GM23338 (cell line): ENCODE results near the gene RGS17. TPM values are rescaled to one million over a fixed set of nuclear protein-coding genes. Genes with fewer than 3 reads are reported as not detected.
"Not testable (repeated sequence)": the region's sequence is repeated elsewhere in the genome, so short reads cannot be mapped to it uniquely, and the experiment has no call there.

ENCODE experiments used
- ATAC-seq: fragments of 200-7000 bp; cut with Tn5 transposase; 3 replicates; pipeline ENCODE4 v1.9.1; 2020
- DNase-seq: peaks from one replicate; pipeline ENCODE4 v3.0.0-alpha.2; 2015; ENCODE audit warnings: low spot score
- H2AFZ ChIP-seq: fragments of 200-600 bp; sonication (generic); 2 replicates; pipeline ENCODE4 v1.8.0; 2016; ENCODE audit warnings: antibody characterized with exemption, mild to moderate bottlenecking, moderate library complexity
- H3F3A ChIP-seq: fragments of 200-600 bp; sonication (generic); replicated peaks from 2 replicates; pipeline ENCODE4 v1.8.0; 2017; ENCODE audit warnings: antibody characterized with exemption, mixed run types, low read depth
- H3K27ac ChIP-seq: fragments of 200-600 bp; sonication (generic); 2 replicates; pipeline ENCODE4 v1.6.1; 2016; ENCODE audit warnings: low read depth
- H3K27me3 ChIP-seq: fragments of 200-600 bp; sonication (generic); 2 replicates; pipeline ENCODE4 v1.8.0; 2016; ENCODE audit warnings: mild to moderate bottlenecking, mixed run types, moderate library complexity; ENCODE audit not compliant: insufficient read depth
- H3K36me3 ChIP-seq: fragments of 200-600 bp; sonication (generic); 2 replicates; pipeline ENCODE4 v1.8.0; 2016; ENCODE audit warnings: mild to moderate bottlenecking; ENCODE audit not compliant: insufficient read depth
- H3K4me1 ChIP-seq: fragments of 200-600 bp; sonication (generic); 2 replicates; pipeline ENCODE4 v1.8.0; 2016; ENCODE audit warnings: mild to moderate bottlenecking, moderate library complexity; ENCODE audit not compliant: insufficient read depth
- H3K4me2 ChIP-seq: fragments of 200-600 bp; sonication (generic); 2 replicates; pipeline ENCODE4 v1.7.1; 2017; ENCODE audit warnings: mixed run types
- H3K4me3 ChIP-seq: fragments of 200-600 bp; sonication (generic); 2 replicates; pipeline ENCODE4 v1.6.1; 2016; ENCODE audit warnings: mixed run types
- H3K79me2 ChIP-seq: fragments of 200-600 bp; sonication (generic); replicated peaks from 2 replicates; pipeline ENCODE4 v1.8.0; 2017; ENCODE audit warnings: mild to moderate bottlenecking; ENCODE audit not compliant: insufficient read depth
- H3K9me2 ChIP-seq: fragments of 200-600 bp; sonication (generic); 2 replicates; pipeline ENCODE4 v1.8.0; 2017; ENCODE audit not compliant: insufficient read depth
- H4K20me1 ChIP-seq: fragments of 200-600 bp; sonication (generic); replicated peaks from 2 replicates; pipeline ENCODE4 v1.8.0; 2017; ENCODE audit warnings: mild to moderate bottlenecking; ENCODE audit not compliant: insufficient read depth
- H3K27ac Mint-ChIP-seq: 2 replicates; pipeline ENCODE4 v1.8.0; 2020; ENCODE audit warnings: inconsistent platforms, mild to moderate bottlenecking, moderate library complexity, mixed read lengths
- H3K27me3 Mint-ChIP-seq: 3 replicates; pipeline ENCODE4 v1.8.0; 2022; ENCODE audit warnings: low read depth, mild to moderate bottlenecking, moderate library complexity, mixed read lengths, inconsistent platforms; ENCODE audit not compliant: insufficient read depth, poor library complexity
- H3K36me3 Mint-ChIP-seq: 3 replicates; pipeline ENCODE4 v1.8.0; 2021; ENCODE audit warnings: low read depth, mild to moderate bottlenecking, inconsistent platforms, moderate library complexity, mixed read lengths
- H3K4me1 Mint-ChIP-seq: 3 replicates; pipeline ENCODE4 v1.8.0; 2020; ENCODE audit warnings: mild to moderate bottlenecking, inconsistent platforms, mixed read lengths
- H3K4me3 Mint-ChIP-seq: 3 replicates; pipeline ENCODE4 v1.8.0; 2021; ENCODE audit warnings: moderate library complexity, mild to moderate bottlenecking, inconsistent platforms, mixed read lengths
- H3K9me3 Mint-ChIP-seq: 3 replicates; pipeline ENCODE4 v1.8.0; 2020; ENCODE audit warnings: moderate library complexity, mild to moderate bottlenecking, inconsistent platforms, mixed read lengths
- ETS1 ChIP-seq: IDR thresholded peaks from 2 replicates; pipeline ENCODE4 v1.6.1; 2016; ENCODE audit warnings: antibody characterized with exemption
- EZH2 ChIP-seq: fragments of 200-600 bp; sonication (generic); IDR thresholded peaks from one replicate; pipeline ENCODE4 v1.8.0; 2017; ENCODE audit warnings: antibody characterized with exemption, mild to moderate bottlenecking, low read depth; ENCODE audit not compliant: unreplicated experiment
- EZH2phosphoT487 ChIP-seq: fragments of 200-600 bp; sonication (generic); IDR thresholded peaks from one replicate; pipeline ENCODE4 v1.8.1; 2018; ENCODE audit warnings: antibody characterized with exemption; ENCODE audit not compliant: unreplicated experiment
- JUNB ChIP-seq: IDR thresholded peaks from one replicate; pipeline ENCODE4 v1.6.1; 2016; ENCODE audit warnings: antibody characterized with exemption; ENCODE audit not compliant: unreplicated experiment
- NANOG ChIP-seq: IDR thresholded peaks from 2 replicates; pipeline ENCODE4 v1.6.1; 2016; ENCODE audit warnings: antibody characterized with exemption, borderline replicate concordance
- POLR2AphosphoS5 ChIP-seq: IDR thresholded peaks from 2 replicates; pipeline ENCODE4 v1.6.1; 2016; ENCODE audit warnings: antibody characterized with exemption, low read depth
- STAT1 ChIP-seq: IDR thresholded peaks from one replicate; pipeline ENCODE4 v1.6.1; 2016; ENCODE audit warnings: antibody characterized with exemption; ENCODE audit not compliant: unreplicated experiment
- ZNF331 ChIP-seq: fragments of 250-450 bp; sonication (Bioruptor Pico); IDR thresholded peaks from 2 replicates; pipeline ENCODE4 v1.5.0; 2020; ENCODE audit warnings: low read depth, mild to moderate bottlenecking, moderate library complexity
- polyA plus RNA-seq: library from polyadenylated mRNA; unstranded; fragments of >200 nt; fragmentation: Nextera tagmentation; extraction: Ambion mirVana; gene quantifications from 2 replicates; pipeline ENCODE4 v1.2.1, GENCODE V29; 2016
- total RNA-seq: library from RNA; depleted of rRNA; stranded (reverse); fragments of >200 nt; shearing (Covaris generic); gene quantifications from 2 replicates; pipeline ENCODE4 v1.2.3, GENCODE V29; 2014
- TF ChIP-seq, protein P1 (sequence below), 2 experiments: fragments of 200-600 bp in 1 of 2; sonication (generic) in 1 of 2; conservative IDR thresholded peaks; 2 replicates each; pipeline versions ENCODE4 v1.5.1 to v1.6.1; 2016 to 2017; ENCODE audit warnings: antibody characterized with exemption in 2 of 2, low read depth in 2 of 2, mild to moderate bottlenecking in 2 of 2, moderate library complexity in 1 of 2

Gene RGS17
- total and polyA plus RNA-seq, 2 experiments from 2014 or later: 12.1 to 12.3 TPM

GRCh38 chr6:152985300-152985699, 145.8 kb downstream of the RGS17 start:
- peak overlapping the region; percentile 99 for H3K4me3 Mint-ChIP-seq
- peaks cover 68% of the 10 kb centered on the region for H3K79me2 ChIP-seq
- H3F3A ChIP-seq, H3K27ac ChIP-seq, H3K9me2 ChIP-seq, H3K27ac Mint-ChIP-seq, DNase-seq, H3K27me3 ChIP-seq, H2AFZ ChIP-seq, H3K36me3 ChIP-seq, H3K9me3 Mint-ChIP-seq, ATAC-seq: not testable (repeated sequence)
- peaks cover 10% of the 10 kb centered on the region for H3K27me3 Mint-ChIP-seq
- peak overlapping the region; percentile 89 for H3K4me2 ChIP-seq
- H3K4me1 Mint-ChIP-seq: peaks cover 11% of the 10 kb centered on the region
- peak overlapping the region; percentile 97 for H3K4me3 ChIP-seq
- peaks cover 36% of the 10 kb centered on the region; the same call in 2 of the 3 replicates for H3K36me3 Mint-ChIP-seq
- H3K4me1 ChIP-seq: peaks cover 19% of the 10 kb centered on the region
- H4K20me1 ChIP-seq: peaks cover 18% of the 10 kb centered on the region

DNA sequence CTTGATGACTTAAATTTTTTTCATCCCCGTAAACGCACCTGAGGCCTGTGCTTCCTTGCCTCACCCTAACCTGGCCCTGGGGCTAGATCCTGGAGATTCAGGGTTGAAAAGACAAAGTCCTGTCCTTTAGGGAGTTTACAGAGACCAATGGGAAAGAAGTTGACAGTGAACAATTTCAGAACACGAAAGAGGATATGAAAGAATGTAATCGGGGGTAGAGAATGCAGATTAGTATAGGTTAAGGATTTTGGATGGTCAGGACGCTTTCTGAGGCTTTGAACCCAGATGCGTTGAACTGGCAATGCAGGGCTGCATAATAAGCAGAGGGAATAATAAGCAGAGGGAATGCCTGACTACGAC, 146.6 kb downstream of the RGS17 start:
- Histone ChIP-seq H2AFZ (no peak overlapping the region), H3F3A (no peaks in the 10 kb centered on the region), H3K9me2 (no peaks in the 10 kb centered on the region), H3K36me3 (no peaks in the 10 kb centered on the region), H3K27ac (peak overlapping the region; percentile 91), H3K27me3 (no peaks in the 10 kb centered on the region), H3K4me1 (peaks cover 27% of the 10 kb centered on the region), H4K20me1 (peaks cover 26% of the 10 kb centered on the region), H3K4me3 (peak overlapping the region; percentile 97), H3K79me2 (peaks cover 69% of the 10 kb centered on the region), H3K4me2 (peak overlapping the region; percentile 89)
- H3K27ac Mint-ChIP-seq: peak overlapping the region; percentile 100; the same call in 1 of the 2 replicates
- TF ChIP-seq EZH2 (no peak), STAT1 (no peak), JUNB (no peak), NANOG (no peak), POLR2AphosphoS5 (0 out of 2 replicates have a peak, but pooled peaks have one; percentile 10), ETS1 (no peak), EZH2phosphoT487 (no peak), ZNF331 (CRISPR knock-in tag) (no peak)
- H3K27me3 Mint-ChIP-seq: peaks cover 10% of the 10 kb centered on the region
- H3K4me1 Mint-ChIP-seq: peaks cover 18% of the 10 kb centered on the region
- no peak for DNase-seq
- peak overlapping the region; percentile 99 for H3K4me3 Mint-ChIP-seq
- peaks cover 33% of the 10 kb centered on the region; the same call in 2 of the 3 replicates for H3K36me3 Mint-ChIP-seq
- ATAC-seq: no peak
- no peaks in the 10 kb centered on the region for H3K9me3 Mint-ChIP-seq

DNA sequence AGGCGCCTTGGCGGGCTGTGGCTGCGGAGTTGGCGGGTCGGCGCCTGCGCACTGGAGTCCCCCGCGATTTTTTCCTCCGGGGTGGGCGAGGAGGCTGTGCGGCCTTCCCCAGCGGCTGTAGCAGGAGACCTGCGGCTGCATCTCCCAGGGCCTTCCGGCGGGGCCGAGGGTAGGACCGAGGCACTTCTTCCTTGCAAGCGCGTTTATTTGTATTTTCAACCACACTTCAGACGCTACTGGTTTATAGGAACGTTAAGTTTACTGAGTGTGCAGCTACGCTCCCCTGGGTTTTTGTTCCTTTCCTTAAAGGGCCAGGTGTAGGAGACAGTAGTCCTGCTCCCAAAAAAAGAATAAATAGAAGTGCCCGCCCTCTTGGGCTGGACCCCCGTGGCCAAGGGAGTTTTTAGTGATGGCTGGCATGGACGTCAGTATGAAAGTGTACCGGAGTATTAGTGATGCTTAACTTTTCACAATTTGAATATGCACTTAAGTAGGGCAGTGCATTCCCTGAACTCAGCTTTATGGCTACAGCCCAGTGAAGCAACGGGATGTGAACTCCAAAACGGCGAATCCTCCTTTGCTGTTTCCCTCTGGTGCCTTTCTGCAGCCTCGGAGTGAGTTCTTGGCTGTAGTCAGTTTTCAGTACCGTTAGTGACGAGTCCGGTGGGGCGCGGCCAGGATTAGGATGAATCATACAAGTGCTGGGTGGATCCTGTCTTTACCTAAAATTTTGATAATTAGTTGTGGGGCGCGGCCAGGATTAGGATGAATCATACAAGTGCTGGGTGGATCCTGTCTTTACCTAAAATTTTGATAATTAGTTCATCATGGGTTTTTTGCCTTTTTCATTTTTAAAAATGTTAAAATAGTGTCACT, 147.2 kb downstream of the RGS17 start:
- H3K36me3 Mint-ChIP-seq: peaks cover 34% of the 10 kb centered on the region; the same call in 2 of the 3 replicates
- Histone ChIP-seq H3K36me3 (peaks cover 4% of the 10 kb centered on the region; the same call in 1 of the 2 replicates), H3K27ac (peak overlapping the region; percentile 91), H3K4me3 (peak overlapping the region; percentile 97), H3K9me2 (no peaks in the 10 kb centered on the region), H3K79me2 (peaks cover 75% of the 10 kb centered on the region), H3K27me3 (no peaks in the 10 kb centered on the region), H3K4me2 (peak overlapping the region; percentile 89), H2AFZ (peak overlapping the region; percentile 5; the same call in 1 of the 2 replicates), H4K20me1 (peaks cover 32% of the 10 kb centered on the region), H3K4me1 (peaks cover 32% of the 10 kb centered on the region), H3F3A (no peaks in the 10 kb centered on the region)
- peaks cover 22% of the 10 kb centered on the region for H3K4me1 Mint-ChIP-seq
- peaks cover 10% of the 10 kb centered on the region for H3K27me3 Mint-ChIP-seq
- peak overlapping the region; percentile 99 for H3K4me3 Mint-ChIP-seq
- ATAC-seq (peak; percentile 62), DNase-seq (peak; percentile 42)
- H3K9me3 Mint-ChIP-seq: no peaks in the 10 kb centered on the region
- peak overlapping the region; percentile 100 for H3K27ac Mint-ChIP-seq
- TF ChIP-seq, protein P1, sequence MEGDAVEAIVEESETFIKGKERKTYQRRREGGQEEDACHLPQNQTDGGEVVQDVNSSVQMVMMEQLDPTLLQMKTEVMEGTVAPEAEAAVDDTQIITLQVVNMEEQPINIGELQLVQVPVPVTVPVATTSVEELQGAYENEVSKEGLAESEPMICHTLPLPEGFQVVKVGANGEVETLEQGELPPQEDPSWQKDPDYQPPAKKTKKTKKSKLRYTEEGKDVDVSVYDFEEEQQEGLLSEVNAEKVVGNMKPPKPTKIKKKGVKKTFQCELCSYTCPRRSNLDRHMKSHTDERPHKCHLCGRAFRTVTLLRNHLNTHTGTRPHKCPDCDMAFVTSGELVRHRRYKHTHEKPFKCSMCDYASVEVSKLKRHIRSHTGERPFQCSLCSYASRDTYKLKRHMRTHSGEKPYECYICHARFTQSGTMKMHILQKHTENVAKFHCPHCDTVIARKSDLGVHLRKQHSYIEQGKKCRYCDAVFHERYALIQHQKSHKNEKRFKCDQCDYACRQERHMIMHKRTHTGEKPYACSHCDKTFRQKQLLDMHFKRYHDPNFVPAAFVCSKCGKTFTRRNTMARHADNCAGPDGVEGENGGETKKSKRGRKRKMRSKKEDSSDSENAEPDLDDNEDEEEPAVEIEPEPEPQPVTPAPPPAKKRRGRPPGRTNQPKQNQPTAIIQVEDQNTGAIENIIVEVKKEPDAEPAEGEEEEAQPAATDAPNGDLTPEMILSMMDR (conservative IDR thresholded peaks at IDR 0.05; ENCODE audit: low read depth in 2 of 2): no peak
- TF ChIP-seq STAT1 (no peak), NANOG (no peak), POLR2AphosphoS5 (peak; percentile 72; the same call in 1 of the 2 replicates), EZH2phosphoT487 (no peak)
